HG03025 (cell line): Measurements from ENCODE around the gene TSR3.

ENCODE experiments used
- ATAC-seq: cut with Tn5 transposase; IDR thresholded peaks from one replicate; pipeline ENCODE4 v1.9.1; 2021; ENCODE audit warnings: mild to moderate bottlenecking, moderate library complexity; ENCODE audit not compliant: unreplicated experiment, low FRiP score

TSR3 gene

DNA sequence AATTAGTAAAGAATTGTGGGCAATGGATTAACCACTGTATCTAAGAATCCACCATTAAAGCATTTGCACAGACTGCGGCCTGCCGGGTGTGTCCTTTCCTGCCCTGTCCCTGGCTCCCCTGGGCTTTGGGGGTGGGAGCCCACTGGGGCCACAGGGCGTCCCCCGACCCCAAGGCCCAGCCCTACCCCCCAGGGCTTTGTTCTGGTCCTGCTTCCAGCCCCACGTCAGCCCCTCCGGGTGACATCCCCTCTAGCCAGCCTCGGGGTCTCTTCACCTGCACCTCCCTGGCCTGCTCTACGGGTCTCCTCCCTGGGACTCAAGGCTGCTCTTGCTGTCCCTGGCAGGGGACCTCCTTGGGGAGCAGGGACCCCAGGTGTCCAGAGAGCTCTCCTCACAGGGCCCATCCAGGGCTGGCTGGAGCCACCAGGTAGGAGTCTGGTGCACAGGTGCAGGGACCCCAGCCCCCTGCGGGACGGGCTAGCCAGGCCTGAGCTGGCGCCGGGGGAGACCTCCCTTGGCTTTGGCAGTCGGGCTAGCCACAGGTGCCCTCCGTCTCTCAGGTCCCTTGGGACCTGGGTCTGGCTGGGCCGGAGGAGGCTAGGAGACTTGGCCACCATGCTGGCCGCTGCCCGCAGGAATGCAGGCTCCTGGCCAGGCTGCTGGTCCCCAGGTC lies 24.6 kb downstream of the TSR3 start:
- no peak for ATAC-seq

DNA sequence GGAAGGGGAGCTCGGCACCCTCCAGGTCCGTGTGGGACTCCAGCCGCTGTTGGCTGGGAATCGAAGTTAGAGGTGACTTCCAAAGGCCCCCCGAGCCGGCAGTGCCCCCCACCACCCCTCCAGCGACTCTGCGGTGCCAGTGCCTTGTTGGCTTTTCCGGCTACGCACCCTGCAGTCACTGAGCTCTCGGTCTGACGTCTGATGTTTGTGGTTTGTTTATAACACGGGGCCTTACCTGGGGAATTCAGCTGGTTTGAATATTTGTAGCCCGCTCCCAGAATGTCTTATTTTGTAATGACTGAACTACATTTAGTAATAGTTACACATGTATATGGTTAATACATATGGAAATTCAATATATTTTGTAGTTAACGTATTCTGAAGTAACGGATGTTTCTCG lies 25.3 kb downstream of the TSR3 start:
- no peak for ATAC-seq

DNA sequence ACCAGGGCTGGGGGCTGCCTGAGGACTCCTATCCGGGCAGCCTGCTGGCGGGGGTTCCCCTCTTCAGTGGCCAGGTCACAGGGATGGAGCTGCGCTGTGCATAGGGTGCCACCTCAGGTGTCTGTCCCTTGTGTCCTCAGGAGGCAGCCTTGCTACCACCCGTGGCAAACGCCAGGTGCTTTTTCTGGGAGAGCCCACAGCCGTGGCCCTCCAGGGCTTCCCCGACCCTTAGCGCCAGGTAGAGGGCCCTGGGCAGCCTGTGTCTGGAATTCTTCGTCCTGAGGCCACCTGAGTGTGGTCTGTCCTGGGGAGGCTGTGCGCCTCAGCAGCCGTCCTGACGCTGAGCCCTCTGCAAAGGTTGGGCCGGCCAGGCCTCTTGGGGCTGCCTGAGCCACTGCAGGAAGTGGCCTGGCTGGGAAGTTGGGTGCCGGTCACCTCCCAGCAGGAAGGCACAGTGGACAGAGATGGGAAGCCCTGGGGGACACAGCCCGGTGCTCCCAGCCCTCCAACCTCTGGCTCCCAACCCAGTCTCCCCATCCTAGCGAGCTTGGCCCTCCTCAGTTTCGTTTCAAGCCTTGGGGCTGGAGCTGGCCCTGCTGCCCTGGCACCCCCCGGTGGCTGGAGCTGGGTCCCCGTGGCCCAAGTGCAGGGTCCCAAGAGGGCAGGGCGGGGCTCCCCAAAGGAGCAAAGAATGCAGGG lies 25.9 kb downstream of the TSR3 start:
- no peak for ATAC-seq

DNA sequence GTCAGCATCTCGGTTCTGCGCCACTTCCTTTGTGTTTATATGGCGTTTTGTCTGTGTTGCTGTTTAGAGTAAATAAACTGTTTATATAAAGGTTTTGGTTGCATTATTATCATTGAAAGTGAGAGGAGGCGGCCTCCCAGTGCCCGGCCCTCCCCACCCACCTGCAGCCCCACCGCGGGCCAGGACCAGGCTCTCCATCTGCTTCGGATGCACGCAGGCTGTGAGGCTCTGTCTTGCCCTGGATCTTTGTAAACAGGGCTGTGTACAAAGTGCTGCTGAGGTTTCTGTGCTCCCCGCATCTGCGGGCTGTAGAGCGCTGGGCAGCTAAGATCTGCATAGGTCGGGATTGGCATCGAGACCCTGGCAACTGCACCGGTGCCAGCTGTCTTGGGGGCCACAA lies 26.4 kb downstream of the TSR3 start:
- no peak for ATAC-seq

DNA sequence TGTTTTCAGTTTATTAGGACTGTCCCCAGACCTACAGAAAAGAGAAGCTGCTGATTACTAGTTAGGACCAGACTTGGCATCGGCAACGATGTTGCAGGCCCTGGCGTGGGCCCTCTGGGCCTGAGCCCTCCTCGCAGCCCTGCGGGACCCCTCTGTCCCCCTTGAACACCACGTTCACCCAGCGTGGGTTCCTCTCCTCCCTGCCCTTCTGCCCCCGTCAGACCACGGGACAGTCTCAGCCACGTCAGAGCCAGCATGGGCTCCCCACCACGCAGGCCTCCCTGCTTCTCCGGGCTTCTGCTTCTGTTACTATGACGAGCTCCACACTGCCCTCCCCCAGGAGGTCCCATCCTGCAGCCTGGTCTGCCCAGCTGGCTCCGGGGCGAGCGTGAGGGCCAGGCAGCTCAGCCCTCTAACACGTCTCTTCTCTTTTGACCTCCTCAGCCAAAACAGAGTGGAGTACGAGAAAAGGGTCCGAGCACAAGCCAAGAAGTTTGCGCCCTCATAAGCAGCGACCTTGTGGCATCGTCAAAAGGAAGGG lies 27.3 kb downstream of the TSR3 start:
- ATAC-seq: no peak

DNA sequence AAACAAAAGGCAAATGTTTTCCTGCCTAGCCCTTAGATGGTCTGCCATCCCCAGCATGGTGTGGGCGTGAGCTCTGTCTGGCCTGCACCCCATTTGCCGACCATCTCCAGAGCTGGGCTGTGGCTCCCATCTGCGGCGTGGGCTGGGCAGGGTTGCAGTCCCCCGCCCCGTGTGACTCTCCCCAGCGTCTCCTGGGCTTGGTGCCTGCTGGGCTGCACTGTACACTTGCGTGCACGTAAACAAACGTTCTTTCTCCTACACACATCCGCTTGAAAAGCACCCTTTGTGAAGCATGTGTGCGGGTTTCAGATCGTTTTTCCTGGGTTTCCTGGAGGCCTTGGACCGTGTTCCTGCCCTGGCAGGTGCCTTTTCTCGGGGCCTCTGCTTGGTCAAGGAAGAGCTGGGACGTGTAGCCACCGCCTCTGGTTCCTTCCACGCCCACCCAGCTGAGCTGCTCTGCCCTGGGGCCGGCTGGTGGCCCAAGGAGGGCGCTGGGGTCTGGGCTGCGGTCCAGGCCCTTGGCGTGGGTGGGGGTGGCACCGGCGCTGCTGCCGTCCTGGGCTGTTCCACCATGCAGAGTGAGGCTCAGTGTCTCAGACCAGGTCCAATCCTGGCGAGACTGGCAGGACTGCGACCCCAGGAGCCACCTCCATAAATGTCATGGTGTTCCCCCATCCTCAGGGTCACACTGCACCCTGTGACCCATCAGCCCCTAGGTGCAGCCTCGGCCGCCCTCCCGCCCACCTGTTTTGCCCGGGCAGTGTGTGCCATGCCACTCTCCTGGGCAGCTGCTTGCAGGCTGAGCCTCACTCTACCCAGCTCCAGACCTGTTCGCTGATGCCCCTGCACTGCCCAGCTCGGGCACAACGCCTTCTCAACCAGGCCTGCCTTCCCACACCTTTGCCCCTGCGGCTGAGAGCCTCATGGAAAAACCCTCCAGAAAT lies 28.1 kb downstream of the TSR3 start:
- ATAC-seq: no peak

DNA sequence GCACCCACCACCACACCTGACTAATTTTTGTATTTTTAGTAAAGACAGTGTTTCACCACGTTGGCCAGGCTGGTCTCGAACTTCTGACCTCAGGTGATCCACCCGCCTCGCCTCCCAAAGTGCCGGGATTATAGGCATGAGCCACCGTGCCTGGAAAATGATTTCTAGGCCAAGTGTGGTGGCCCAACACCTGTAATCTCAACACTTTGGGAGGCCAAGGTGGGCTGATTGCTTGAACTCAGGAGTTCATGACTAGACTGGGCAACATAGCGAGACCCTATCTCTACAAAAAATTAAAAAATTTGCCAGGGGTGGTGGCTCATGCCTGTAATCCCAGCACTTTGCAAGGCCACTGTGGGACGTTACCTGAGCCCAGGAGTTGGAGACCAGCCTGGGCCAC lies 29.3 kb downstream of the TSR3 start:
- no peak for ATAC-seq

DNA sequence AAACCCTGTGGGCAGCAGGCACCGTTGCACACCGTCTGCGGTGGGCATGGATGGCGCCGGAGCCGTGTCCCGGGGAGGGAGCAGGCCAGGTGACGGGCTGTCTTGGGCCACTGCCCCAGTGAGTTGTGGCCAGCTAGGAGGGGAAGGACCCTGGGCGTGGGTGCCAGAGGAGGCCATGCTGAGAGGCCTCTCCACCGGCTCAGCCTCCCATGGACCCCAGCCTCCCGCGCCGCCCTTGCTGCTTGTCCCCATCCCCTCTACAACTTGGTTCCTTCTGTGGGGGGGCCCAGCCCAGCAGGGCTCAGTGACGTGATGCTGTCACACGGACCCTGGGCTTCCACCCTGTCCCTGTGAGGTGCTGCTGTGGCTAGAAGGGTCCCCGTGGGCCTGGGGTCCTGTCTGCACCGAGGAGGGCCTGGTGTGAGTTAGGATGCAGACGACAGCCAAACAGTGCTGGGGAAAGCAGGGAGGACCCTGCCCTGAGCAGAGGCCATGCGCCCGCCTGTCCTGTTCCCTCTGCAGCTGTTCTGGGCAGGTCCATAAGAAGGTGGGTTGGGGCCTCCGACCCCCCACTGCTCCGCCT lies 30.9 kb downstream of the TSR3 start:
- no peak for ATAC-seq

DNA sequence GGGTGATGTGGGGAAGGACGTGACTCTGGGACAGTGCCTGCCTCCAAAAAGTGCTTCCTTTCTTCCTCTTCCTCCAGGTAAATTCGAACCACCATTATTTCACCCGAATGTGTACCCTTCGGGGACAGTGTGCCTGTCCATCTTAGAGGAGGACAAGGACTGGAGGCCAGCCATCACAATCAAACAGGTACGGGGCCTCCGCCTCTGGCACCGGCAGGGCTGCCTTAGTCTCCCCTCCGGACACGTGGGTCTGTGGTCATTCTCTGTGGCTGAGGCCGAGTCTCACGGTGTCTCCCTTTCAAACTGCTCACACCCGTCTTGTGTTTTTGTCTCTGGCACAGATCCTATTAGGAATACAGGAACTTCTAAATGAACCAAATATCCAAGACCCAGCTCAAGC lies 31.6 kb downstream of the TSR3 start:
- no peak for ATAC-seq

DNA sequence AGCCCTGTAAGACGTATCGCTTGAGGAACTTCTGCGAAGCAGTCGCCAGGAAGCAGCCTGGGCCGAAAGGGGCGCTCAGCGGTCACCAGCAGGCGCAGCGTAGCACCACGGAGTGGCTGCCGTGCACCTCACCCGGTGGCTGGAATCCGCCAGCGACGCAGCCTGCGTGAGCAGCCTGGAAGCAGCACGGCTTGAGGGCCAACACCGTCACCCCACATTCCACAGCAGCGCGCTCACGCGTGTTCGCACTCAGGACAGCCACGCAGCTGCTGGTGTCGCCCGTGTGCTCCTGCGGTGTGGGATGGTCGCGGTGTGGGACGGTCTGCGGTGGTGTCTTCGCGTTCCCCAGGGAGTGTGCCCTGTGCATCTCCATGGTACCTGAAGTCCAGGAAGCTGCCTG lies 32.6 kb downstream of the TSR3 start:
- ATAC-seq: no peak

DNA sequence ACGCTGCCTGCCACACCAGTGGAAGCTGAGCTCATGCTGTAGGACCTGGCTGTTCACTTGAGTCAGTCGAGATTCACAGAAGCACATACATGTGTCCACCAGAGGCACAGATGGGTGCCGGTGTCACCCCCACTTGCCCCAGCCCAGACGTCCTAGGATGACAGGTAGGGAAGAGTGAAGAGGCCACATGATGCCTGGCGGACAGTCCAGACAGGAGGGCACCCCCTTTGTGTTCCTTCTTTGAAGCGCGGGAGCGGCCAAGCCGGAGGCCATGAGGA lies 33.5 kb downstream of the TSR3 start:
- no peak for ATAC-seq

DNA sequence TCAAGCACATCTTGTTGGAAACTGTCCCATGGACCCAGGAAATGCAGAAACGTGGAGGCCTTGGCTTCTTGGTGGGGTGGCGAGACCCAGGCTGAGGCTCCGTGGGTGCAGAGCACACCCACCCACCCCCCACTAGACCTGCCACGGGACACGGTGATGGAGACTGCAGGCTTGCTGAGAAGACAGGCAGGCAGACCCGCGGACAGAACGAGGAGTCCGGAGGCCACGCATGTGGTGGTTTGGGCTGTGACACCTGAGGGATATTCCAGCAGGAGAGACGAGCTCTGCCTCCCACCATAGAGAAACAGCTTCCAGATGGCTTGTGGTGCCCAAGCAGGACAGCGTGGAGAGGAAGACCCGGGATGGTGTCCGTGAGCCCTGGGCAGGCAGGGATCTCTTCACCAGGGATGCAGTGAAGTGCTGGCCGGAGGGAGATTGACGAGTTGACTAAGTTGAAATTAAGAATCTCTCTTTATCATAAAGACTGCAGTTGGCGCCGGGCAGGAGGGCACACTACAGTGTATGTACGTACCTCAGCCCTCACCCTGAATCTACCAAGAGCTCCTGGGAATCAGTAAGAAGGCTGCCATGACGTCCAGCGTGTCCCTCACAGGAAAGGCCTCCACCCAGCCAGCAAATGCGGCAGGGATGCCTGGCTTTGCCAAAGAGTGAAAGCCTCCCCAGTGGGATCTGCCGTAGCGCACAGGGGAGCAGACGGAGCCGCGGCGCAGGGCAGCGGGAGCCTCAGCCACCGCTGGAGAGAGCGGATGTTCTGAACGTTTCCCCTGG lies 34.0 kb downstream of the TSR3 start:
- ATAC-seq: no peak

DNA sequence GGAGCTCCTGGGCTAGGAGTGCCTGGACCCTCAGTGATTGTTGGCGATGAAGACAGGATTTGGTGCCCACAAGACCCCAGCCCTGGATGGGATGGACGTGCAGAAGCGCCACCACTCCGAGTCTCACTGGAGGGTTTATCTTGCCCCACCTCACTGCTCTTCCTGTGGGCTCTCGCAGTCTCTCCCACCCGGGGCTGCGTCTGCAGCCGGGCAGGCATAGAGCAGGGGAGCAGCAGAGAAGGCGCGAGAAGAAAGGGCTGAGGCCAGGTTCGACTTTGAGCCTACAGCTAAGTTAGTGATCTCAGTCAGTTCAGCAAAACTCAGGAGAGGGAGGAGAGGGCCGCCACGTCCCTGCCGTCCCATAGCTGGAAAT lies 35.7 kb downstream of the TSR3 start:
- ATAC-seq: no peak

DNA sequence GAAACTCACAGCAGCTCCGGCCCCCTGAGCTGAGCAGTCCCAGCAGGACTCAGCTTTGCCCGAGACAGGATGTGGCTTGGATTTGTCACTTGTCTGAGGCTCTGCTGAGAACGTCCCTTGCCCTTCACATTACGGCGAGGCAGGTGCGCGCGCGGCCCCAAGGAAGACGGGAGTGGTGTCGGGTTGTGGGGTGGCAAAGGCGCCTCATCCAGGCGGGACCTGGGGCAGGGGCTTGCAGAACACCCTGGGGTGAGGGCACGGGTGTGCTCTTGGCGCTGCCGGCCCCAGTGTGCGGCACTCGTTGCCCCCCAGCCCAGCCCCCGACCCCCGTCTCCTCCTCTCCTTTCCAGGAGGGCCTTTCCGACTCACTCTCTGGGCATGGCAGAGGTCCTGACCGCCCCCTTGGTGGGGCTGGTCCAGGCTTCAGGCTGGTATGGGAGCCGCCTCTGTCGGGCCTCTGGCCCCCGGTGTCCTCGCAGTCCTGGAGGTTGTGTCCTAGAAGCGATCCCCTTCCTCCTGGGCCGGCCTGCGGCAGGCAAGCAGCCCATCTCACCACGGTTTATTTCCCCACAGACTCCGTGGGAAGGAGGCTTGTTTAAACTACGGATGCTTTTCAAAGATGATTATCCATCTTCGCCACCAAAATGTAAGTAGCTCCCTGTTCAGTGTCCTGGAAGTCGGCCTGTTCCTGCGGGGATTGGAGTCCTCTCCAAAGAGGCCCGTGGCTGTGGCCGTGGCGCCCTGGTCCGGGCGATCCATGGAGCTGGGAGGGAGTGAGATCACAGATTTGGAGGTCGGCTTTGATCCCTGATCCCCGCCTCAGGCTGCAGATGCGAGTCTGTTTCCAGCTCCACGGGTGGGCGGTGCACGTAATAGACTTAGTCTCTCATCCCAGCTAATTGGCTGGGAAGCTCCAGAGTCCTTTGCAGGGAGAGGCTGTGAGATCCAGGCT lies 36.3 kb downstream of the TSR3 start:
- no peak for ATAC-seq

DNA sequence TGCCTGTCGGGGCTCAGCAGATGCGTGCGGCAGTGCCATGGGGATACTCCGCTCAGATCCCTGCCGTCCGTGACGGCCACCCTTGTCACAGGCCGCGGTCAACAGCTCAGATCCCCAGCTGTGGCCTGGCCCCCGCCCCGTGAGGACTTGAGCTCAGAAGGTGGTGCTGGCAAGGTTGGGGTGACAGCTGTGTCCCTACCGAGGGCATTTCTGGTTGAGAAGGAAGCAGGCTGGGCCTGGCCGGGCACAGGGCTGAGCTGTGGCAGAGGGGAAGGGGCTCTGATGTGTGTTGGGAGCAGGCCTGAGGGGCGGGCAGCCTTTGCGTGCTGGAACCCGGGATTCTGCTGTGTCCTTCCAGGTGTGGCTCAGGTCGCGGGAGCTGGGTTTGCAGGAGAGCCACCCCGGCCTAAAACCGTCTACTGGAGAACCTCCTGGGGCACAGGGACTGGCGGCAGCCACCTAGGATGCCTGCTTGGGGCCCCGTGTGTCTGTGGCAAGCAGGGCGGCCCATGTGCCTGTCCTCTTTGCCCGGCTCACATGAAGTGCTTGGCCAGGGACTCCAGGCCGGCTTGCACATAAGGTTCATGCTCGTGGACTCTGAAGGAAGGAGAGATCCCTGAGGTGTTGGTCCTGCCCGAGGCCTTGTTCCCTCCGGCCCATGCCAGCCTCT lies 37.1 kb downstream of the TSR3 start:
- no peak for ATAC-seq

DNA sequence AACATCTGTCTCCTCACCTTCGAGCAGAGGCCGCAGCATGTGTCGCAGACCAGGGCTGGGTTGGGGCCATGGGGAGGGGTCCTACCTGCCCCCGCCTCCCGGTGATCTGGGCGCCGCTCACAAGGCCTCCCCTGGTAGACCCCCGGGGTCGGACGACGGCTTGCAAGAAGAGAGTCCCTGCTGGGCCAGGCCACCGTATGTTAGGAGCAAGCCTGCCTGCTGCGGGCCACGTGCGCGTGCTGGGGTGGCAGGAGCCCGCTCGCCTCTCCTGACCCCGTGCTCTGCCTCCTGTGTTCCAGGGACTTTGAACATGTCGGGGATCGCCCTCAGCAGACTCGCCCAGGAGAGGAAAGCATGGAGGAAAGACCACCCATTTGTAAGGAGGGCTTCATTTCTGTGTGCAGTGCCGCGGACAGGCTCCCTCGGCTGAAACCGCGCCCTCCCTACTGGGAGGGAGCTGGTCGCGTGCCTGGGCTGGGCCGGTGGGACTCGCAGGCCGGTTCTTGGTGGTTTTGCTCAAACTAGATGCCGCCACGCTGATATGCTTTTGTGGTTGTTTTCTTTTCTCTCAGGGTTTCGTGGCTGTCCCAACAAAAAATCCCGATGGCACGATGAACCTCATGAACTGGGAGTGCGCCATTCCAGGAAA lies 37.8 kb downstream of the TSR3 start:
- ATAC-seq: no peak

DNA sequence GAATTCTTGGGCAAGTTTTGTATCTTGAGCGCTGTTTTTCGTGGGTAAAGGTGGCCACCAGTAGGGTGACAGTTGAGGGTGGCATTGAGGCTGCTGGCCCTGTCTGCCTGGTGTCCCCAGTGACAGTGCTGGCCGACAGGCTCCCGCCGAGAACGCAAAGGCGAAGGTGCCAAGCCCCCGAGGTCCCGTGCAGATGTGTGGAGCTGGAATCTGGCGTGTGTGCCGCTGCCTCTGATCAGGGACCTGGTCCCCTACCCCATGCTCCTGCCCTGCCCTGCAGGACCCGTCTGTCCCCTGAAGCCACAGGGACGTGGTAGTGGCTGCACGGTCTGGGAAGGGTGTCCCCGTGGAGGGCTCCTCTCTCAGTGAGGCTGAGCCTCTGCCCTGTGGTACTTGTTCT lies 38.8 kb downstream of the TSR3 start:
- ATAC-seq: no peak

DNA sequence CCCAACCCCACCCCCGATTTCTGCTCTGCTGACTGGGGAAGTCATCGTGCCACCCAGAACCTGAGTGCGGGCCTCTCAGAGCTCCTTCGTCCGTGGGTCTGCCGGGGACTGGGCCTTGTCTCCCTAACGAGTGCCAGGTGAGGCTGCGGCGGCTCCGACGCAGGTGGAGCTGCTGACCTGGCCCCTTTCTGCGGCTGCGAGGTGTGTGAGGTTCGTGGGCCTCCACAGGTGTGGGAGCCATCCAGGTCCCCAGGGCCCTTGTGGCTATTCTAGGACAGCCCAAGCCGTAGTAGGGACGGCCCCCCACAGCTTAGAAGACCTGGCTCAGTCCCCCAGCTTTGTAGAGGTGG lies 39.2 kb downstream of the TSR3 start:
- ATAC-seq: no peak
